GM19395 (cell line): Measurements from ENCODE around the gene REEP3.
A peak's percentile ranks its signal among the peaks of the same experiment; 100 is the strongest.

ENCODE experiments used
- ATAC-seq: cut with Tn5 transposase; IDR thresholded peaks from one replicate; pipeline ENCODE4 v1.9.1; 2021; ENCODE audit warnings: mild to moderate bottlenecking, moderate library complexity; ENCODE audit not compliant: unreplicated experiment

Gene REEP3

GRCh38 chr10:63504145-63504881, 16.9 kb upstream of the REEP3 start:
- no peak for ATAC-seq

GRCh38 chr10:63505562-63505961, 15.6 kb upstream of the REEP3 start:
- ATAC-seq = no peak

GRCh38 chr10:63506554-63506953, 14.6 kb upstream of the REEP3 start:
- no peak for ATAC-seq

- ATAC-seq = no peak
Measured at GRCh38 chr10:63515002-63515763, 6.0 kb upstream of the REEP3 start.

- no peak for ATAC-seq
Measured at GRCh38 chr10:63516207-63516606, 5.0 kb upstream of the REEP3 start.

GRCh38 chr10:63518690-63519288, 2.4 kb upstream of the REEP3 start:
- ATAC-seq = no peak

- ATAC-seq = peak; percentile 76
Measured at GRCh38 chr10:63521416-63522276, 445 bp downstream of the REEP3 start.

GRCh38 chr10:63522277-63522687, 1.1 kb downstream of the REEP3 start:
- ATAC-seq = peak; percentile 10

- no peak for ATAC-seq
Measured at GRCh38 chr10:63522995-63523394, 1.8 kb downstream of the REEP3 start.

- no peak for ATAC-seq
Measured at GRCh38 chr10:63525021-63525420, 3.8 kb downstream of the REEP3 start.

GRCh38 chr10:63527401-63527800, 6.2 kb downstream of the REEP3 start:
- ATAC-seq = no peak

- ATAC-seq = no peak
Measured at GRCh38 chr10:63528084-63528744, 7.0 kb downstream of the REEP3 start.

- ATAC-seq = no peak
Measured at GRCh38 chr10:63530409-63530808, 9.2 kb downstream of the REEP3 start.

- no peak for ATAC-seq
Measured at GRCh38 chr10:63534723-63535122, 13.5 kb downstream of the REEP3 start.

GRCh38 chr10:63536698-63537097, 15.5 kb downstream of the REEP3 start:
- ATAC-seq = no peak

GRCh38 chr10:63537536-63537935, 16.3 kb downstream of the REEP3 start:
- no peak for ATAC-seq

- no peak for ATAC-seq
Measured at GRCh38 chr10:63539377-63539776, 18.2 kb downstream of the REEP3 start.

GRCh38 chr10:63539994-63540393, 18.8 kb downstream of the REEP3 start:
- ATAC-seq = no peak

- no peak for ATAC-seq
Measured at GRCh38 chr10:63542835-63543575, 21.8 kb downstream of the REEP3 start.

GRCh38 chr10:63543576-63543962, 22.4 kb downstream of the REEP3 start:
- ATAC-seq = no peak
